Activated naive CD8-positive, alpha-beta T cell treated with anti-CD3 and anti-CD28 coated beads, Interleukin-2, amount 50 U/mL, for 24 hours (primary cell): Measurements from ENCODE around the gene LRRC8A.

Experiments used
- ATAC-seq: fragments of 150-1000 bp; cut with Tn5 transposase; one replicate; pipeline ENCODE4 v1.10.0; 2021
- DNase-seq: peaks from one replicate; pipeline ENCODE4 v3.0.0; 2021
- H3K27ac Mint-ChIP-seq: one replicate; pipeline ENCODE4 v1.8.0; 2021; ENCODE audit warnings: mild to moderate bottlenecking, mixed read lengths
- H3K27me3 Mint-ChIP-seq: one replicate; pipeline ENCODE4 v1.8.0; 2021; ENCODE audit warnings: mixed read lengths
- H3K36me3 Mint-ChIP-seq: one replicate; pipeline ENCODE4 v1.8.0; 2021; ENCODE audit warnings: low read depth, mixed read lengths
- H3K4me1 Mint-ChIP-seq: one replicate; pipeline ENCODE4 v1.8.0; 2021; ENCODE audit warnings: mixed read lengths
- H3K4me3 Mint-ChIP-seq: one replicate; pipeline ENCODE4 v1.8.0; 2021; ENCODE audit warnings: mild to moderate bottlenecking, moderate library complexity, mixed read lengths
- H3K9me3 Mint-ChIP-seq: one replicate; pipeline ENCODE4 v1.8.0; 2021; ENCODE audit warnings: mixed read lengths

LRRC8A gene

GRCh38 chr9:128885798-128886197, 3.9 kb downstream of the LRRC8A start:
- H3K36me3 Mint-ChIP-seq, result peaks cover 11% of the 10 kb centered on the region
- ATAC-seq, result no peak
- no peaks in the 10 kb centered on the region for H3K27me3 Mint-ChIP-seq
- H3K9me3 Mint-ChIP-seq, result no peaks in the 10 kb centered on the region
- no peak for DNase-seq
- H3K27ac Mint-ChIP-seq, result no peak overlapping the region
- peaks cover 31% of the 10 kb centered on the region for H3K4me1 Mint-ChIP-seq
- H3K4me3 Mint-ChIP-seq, result no peak overlapping the region

GRCh38 chr9:128886211-128886891, 4.4 kb downstream of the LRRC8A start:
- Mint-ChIP-seq H3K9me3 (no peaks in the 10 kb centered on the region), H3K4me3 (no peak overlapping the region), H3K4me1 (peaks cover 28% of the 10 kb centered on the region), H3K36me3 (peaks cover 11% of the 10 kb centered on the region), H3K27me3 (no peaks in the 10 kb centered on the region), H3K27ac (no peak overlapping the region)
- DNase-seq, result no peak
- no peak for ATAC-seq

GRCh38 chr9:128887049-128887448, 5.1 kb downstream of the LRRC8A start:
- no peak for ATAC-seq
- Mint-ChIP-seq H3K27me3 (no peaks in the 10 kb centered on the region), H3K27ac (no peak overlapping the region), H3K9me3 (no peaks in the 10 kb centered on the region), H3K36me3 (peaks cover 11% of the 10 kb centered on the region), H3K4me1 (peaks cover 34% of the 10 kb centered on the region), H3K4me3 (no peak overlapping the region)
- DNase-seq, result no peak

GRCh38 chr9:128887914-128888350, 6.0 kb downstream of the LRRC8A start:
- Mint-ChIP-seq H3K9me3 (no peaks in the 10 kb centered on the region), H3K27ac (no peak overlapping the region), H3K27me3 (no peaks in the 10 kb centered on the region), H3K4me3 (no peak overlapping the region), H3K36me3 (peaks cover 11% of the 10 kb centered on the region), H3K4me1 (peaks cover 39% of the 10 kb centered on the region)
- no peak for ATAC-seq
- no peak for DNase-seq

GRCh38 chr9:128891321-128892220, 9.6 kb downstream of the LRRC8A start:
- no peak for ATAC-seq
- Mint-ChIP-seq H3K4me3 (no peak overlapping the region), H3K4me1 (peaks cover 34% of the 10 kb centered on the region), H3K27me3 (no peaks in the 10 kb centered on the region), H3K9me3 (no peaks in the 10 kb centered on the region), H3K36me3 (peaks cover 15% of the 10 kb centered on the region), H3K27ac (peak overlapping the region; percentile 31)
- no peak for DNase-seq

- peak; percentile 84 for ATAC-seq
- H3K27me3 Mint-ChIP-seq, result no peaks in the 10 kb centered on the region
- no peak overlapping the region for H3K4me3 Mint-ChIP-seq
- H3K4me1 Mint-ChIP-seq, result peaks cover 34% of the 10 kb centered on the region
- DNase-seq, result no peak
- H3K36me3 Mint-ChIP-seq, result peaks cover 15% of the 10 kb centered on the region
- H3K9me3 Mint-ChIP-seq, result no peaks in the 10 kb centered on the region
- H3K27ac Mint-ChIP-seq, result peak overlapping the region; percentile 31
Measured at GRCh38 chr9:128892221-128892921, 10.4 kb downstream of the LRRC8A start.

- no peaks in the 10 kb centered on the region for H3K9me3 Mint-ChIP-seq
- peaks cover 19% of the 10 kb centered on the region for H3K36me3 Mint-ChIP-seq
- no peaks in the 10 kb centered on the region for H3K27me3 Mint-ChIP-seq
- no peak overlapping the region for H3K27ac Mint-ChIP-seq
- peaks cover 40% of the 10 kb centered on the region for H3K4me1 Mint-ChIP-seq
- no peak for DNase-seq
- ATAC-seq, result no peak
- H3K4me3 Mint-ChIP-seq, result no peak overlapping the region
Measured at GRCh38 chr9:128893354-128893753, 11.4 kb downstream of the LRRC8A start.

- H3K27me3 Mint-ChIP-seq, result no peaks in the 10 kb centered on the region
- no peak for ATAC-seq
- H3K27ac Mint-ChIP-seq, result no peak overlapping the region
- peaks cover 54% of the 10 kb centered on the region for H3K4me1 Mint-ChIP-seq
- no peak overlapping the region for H3K4me3 Mint-ChIP-seq
- no peaks in the 10 kb centered on the region for H3K9me3 Mint-ChIP-seq
- no peak for DNase-seq
- H3K36me3 Mint-ChIP-seq, result peaks cover 17% of the 10 kb centered on the region
Measured at GRCh38 chr9:128894764-128895163, 12.8 kb downstream of the LRRC8A start.

- peaks cover 62% of the 10 kb centered on the region for H3K4me1 Mint-ChIP-seq
- no peaks in the 10 kb centered on the region for H3K9me3 Mint-ChIP-seq
- no peak overlapping the region for H3K27ac Mint-ChIP-seq
- H3K4me3 Mint-ChIP-seq, result no peak overlapping the region
- no peaks in the 10 kb centered on the region for H3K27me3 Mint-ChIP-seq
- peaks cover 17% of the 10 kb centered on the region for H3K36me3 Mint-ChIP-seq
- no peak for ATAC-seq
- no peak for DNase-seq
Measured at GRCh38 chr9:128895556-128895955, 13.6 kb downstream of the LRRC8A start.

GRCh38 chr9:128898382-128898781, 16.4 kb downstream of the LRRC8A start:
- Mint-ChIP-seq H3K27me3 (no peaks in the 10 kb centered on the region), H3K36me3 (peaks cover 16% of the 10 kb centered on the region), H3K4me1 (peaks cover 65% of the 10 kb centered on the region), H3K27ac (peak overlapping the region; percentile 73), H3K4me3 (no peak overlapping the region), H3K9me3 (no peaks in the 10 kb centered on the region)
- ATAC-seq (no peak), DNase-seq (no peak)

GRCh38 chr9:128898845-128899565, 17.1 kb downstream of the LRRC8A start:
- H3K9me3 Mint-ChIP-seq, result no peaks in the 10 kb centered on the region
- peak overlapping the region; percentile 13 for H3K4me3 Mint-ChIP-seq
- H3K4me1 Mint-ChIP-seq, result peaks cover 68% of the 10 kb centered on the region
- ATAC-seq (no peak), DNase-seq (no peak)
- H3K36me3 Mint-ChIP-seq, result peaks cover 12% of the 10 kb centered on the region
- H3K27ac Mint-ChIP-seq, result peak overlapping the region; percentile 84
- H3K27me3 Mint-ChIP-seq, result no peaks in the 10 kb centered on the region

- Mint-ChIP-seq H3K9me3 (no peaks in the 10 kb centered on the region), H3K36me3 (peaks cover 12% of the 10 kb centered on the region), H3K4me3 (peak overlapping the region; percentile 13), H3K4me1 (peaks cover 67% of the 10 kb centered on the region), H3K27ac (peak overlapping the region; percentile 84), H3K27me3 (no peaks in the 10 kb centered on the region)
- peak; percentile 47 for ATAC-seq
- DNase-seq, result no peak
Measured at GRCh38 chr9:128899566-128900322, 17.8 kb downstream of the LRRC8A start.

- Mint-ChIP-seq H3K4me1 (peaks cover 59% of the 10 kb centered on the region), H3K4me3 (no peak overlapping the region), H3K27ac (peak overlapping the region; percentile 85), H3K9me3 (no peaks in the 10 kb centered on the region), H3K36me3 (peaks cover 9% of the 10 kb centered on the region), H3K27me3 (no peaks in the 10 kb centered on the region)
- DNase-seq (no peak), ATAC-seq (no peak)
Measured at GRCh38 chr9:128901379-128901778, 19.4 kb downstream of the LRRC8A start.
